ENCODE results near the gene AP1G2.

DNA sequence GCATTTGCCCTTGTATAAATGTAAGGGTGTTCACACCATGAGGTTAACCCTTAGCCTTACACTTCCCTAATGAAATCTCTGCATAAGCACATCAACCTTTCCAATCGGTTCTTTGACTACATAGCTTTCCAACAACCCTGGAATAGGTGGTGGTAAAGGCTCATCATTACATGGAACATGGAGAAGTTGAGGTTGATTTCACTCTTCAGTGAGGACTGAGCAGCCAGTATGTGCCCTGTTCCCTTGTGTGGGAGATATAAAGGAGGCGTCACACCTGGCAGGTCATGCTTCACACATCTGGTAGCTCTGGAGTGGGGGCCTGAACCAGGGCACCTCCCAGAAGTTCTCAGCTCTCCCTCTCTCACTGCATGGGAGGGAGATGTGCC is 32.7 kb upstream of the AP1G2 start:
- TF ChIP-seq POLR2AphosphoS5 (IDR thresholded peaks at IDR 0.05; ENCODE audit: borderline replicate concordance, low read depth, low read length), result no peak
- TF ChIP-seq EZH2 (IDR thresholded peaks at IDR 0.05), result no peak
